ENCODE results near the gene GNAT2.

Gene GNAT2

DNA sequence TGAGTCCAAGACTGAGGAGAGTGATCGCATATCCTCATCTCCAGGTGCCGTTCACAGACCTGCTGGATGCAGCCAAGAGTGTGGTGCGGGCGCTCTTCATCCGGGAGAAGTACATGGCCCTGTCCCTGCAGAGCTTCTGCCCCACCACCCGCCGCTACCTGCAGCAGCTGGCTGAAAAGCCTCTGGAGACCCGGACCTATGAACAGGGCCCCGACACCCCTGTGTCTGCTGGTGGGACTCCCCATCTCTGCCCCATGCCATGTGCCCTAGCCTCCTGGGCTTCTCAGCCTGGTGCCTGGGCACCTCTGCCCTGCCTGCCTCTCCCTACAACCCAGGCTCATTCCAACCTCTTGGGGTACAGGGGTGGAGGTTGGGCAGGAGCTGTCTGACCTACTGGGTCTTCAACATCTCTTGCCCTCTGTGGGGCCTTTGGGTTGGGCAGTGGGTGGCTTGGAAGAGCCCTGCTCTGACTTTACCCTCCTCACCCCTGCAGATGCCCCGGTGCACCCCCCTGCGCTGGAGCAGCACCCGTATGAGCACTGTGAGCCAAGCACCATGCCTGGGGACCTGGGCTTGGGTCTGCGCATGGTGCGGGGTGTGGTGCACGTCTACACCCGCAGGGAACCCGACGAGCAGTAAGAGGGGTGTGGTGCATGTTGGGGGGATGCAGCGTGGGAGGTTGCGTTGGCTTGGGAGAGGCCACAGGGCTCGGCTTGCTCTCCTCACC lies 7.4 kb upstream of the GNAT2 start:
- no peak for DNase-seq

DNA sequence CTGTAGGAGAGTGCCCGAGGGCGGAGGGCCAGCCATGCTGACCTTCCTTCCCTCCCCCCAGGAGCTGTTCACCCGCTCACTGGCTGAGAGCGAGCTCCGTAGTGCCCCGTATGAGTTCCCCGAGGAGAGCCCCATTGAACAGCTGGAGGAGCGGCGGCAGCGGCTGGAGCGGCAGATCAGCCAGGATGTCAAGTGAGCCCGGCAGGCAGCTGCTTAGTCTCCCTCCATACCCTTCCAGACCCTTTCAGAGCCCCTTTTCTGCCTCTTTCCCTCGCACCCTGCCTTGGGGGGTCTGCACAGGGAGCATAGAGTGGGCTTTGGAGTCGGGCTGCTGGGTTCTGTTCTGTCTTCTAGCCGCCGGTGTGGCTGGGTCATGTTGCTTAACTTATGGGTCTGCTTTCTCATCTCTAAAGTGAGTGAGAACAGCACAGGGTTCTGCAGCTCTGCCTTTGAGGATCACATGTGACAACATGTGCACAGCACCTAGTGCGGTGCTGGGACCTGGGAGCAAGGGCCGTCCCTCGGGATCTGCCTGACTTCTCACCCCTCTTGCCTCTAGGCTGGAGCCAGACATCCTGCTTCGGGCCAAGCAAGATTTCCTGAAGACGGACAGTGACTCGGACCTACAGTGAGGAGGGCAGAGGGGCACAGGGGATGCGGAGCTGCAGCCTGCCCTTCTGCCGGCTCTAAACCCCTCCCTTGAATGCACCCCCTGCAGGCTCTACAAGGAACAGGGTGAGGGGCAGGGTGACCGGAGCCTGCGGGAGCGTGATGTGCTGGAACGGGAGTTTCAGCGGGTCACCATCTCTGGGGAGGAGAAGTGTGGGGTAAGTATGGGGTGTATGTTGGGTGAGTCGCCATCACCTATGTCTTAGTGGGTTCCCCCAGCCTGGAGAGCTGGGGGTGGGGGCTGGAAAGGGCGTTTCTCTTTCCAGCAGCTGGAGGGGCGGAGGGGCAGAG lies 6.5 kb upstream of the GNAT2 start:
- no peak for DNase-seq

DNA sequence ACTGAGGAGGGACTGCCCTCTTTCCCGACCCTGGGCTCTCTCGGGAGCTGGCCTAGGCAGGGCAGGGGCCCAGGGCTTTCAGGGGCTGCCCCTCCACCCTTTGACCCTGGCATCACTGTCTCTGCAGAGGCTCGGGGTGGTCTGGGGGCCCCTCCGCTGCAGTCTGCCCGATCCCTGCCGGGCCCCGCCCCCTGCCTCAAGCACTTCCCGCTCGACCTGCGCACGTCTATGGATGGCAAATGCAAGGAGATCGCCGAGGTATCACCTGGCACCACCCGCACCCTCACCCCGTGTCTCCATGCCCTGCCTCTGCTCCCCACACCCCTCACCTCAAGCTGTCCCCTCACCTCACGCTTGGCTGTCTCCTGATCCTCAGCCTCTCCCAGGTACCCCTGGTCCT lies 5.8 kb upstream of the GNAT2 start:
- DNase-seq = no peak

DNA sequence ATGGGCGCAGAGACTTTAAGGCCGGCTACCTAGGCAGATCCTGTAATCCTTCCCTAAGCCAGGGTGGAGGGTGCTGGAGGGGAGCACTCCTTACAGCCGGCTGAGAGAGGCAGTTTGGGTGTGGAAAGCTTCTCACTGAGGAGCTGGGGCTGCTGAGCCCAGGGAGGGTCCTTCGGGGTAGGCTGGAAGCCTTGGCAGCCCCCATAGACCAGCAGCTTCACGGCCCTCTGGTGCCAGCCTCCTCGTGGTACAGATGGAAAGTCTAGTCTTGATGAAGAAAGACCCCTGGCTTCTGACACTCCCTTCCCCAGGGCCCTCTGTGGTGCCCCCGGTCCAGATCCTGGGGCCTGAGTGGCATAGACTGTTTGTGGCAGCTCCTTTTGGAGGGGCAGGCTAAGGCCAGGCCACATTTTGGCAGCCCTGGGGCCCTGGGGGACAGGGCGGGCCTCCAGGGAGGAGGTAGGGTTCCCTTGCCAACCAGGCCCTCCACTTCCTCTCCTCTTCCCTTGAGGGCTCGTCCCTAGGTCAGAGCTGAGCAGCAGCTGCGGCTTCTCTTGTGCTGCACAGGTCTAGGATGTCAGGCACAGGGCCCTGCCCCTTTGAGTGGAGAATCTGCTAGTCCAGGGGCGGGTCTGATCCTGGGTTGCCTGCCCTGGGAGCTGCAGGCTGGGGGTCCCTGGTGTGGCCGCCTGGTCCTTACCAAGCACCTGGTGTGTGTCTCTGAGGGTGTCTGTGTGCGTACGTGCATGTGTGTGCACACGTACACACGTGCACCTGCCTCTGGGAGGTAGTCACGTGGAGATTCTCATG lies 5.0 kb upstream of the GNAT2 start:
- peak; percentile 78 for DNase-seq

DNA sequence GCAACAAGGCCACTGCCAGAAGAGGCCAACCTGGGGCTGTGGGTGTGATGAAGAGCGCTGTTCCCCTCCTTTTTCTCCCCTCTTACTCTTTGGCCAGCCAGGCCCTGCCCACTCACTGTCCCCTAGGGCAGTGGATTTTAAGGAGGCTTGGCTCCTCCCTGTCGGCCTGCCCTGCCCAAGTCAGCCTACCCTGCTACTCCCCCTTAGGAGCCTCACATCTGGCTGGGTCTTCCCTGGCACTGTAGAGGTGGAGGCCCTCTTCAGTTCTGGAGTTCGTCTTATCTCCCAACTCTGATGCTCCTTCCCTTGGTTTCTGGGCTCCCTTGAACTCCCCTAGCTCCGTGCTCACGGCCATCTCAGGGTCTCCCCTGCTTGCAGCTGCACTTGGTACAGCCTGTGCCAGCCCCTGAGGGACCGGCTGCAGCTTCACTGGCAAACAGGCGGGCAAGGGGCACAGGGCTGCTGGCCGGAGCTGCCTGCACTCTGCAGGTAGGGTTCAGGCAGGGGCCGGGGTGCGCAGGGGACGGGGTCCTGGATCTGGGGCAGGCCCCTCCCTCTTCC lies 4.3 kb upstream of the GNAT2 start:
- peak; percentile 86 for DNase-seq

DNA sequence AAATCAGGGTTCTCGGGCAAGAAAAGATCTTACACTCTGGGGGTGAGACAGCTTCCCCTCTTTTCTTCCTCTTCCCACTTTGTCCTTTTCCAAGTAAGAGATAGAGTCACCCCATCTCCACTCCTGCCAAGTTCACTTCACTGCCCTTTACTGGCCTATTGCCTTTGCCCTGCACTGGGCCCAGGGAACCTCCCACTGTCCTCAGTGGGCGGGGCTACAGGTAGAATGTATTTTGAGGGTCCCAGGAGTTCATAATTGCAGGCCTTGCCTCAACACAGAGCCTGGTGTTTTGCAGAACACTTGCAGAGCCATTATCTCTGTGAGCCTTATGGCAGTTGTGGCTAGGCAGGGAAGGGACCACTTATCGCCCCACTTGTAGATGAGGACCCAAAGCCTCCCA lies 3.5 kb upstream of the GNAT2 start:
- DNase-seq = peak; percentile 90

DNA sequence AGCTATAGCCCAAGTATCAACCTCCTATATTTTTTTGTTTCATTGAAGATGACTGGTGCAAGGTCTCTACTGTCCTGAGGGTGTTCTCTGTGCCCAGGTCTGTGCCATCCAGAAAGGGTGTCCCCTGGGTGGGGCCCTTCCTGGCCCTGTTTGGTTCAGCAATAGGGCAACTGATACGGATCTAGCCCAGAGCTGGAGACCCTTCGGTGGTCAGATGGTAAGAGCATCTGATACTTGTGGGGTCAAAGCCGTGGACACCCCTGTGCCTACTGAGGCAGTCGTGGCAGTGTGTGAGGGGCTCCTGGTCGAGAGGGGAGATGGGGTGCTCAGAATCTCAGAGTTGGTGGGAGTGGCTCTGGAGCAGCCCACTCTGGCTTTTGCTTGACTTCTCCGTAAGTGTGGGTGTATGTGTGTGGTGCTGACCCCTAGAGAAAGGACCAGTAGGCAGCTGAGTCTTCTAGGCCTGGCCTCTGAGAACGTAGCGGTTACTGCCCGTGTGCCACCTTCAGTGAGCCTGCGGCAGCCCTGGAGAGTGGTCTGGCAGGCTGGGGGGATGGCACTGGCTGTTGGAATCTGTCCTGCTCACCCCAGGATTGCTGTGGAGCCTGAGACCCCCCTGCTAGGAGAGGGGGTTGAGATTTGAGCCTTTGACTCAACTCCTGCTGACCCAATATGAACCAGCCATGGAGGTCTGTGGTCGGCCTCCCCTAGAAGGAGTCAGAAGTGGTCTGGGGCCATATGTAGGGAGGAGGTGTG lies 2.9 kb upstream of the GNAT2 start:
- DNase-seq = no peak

DNA sequence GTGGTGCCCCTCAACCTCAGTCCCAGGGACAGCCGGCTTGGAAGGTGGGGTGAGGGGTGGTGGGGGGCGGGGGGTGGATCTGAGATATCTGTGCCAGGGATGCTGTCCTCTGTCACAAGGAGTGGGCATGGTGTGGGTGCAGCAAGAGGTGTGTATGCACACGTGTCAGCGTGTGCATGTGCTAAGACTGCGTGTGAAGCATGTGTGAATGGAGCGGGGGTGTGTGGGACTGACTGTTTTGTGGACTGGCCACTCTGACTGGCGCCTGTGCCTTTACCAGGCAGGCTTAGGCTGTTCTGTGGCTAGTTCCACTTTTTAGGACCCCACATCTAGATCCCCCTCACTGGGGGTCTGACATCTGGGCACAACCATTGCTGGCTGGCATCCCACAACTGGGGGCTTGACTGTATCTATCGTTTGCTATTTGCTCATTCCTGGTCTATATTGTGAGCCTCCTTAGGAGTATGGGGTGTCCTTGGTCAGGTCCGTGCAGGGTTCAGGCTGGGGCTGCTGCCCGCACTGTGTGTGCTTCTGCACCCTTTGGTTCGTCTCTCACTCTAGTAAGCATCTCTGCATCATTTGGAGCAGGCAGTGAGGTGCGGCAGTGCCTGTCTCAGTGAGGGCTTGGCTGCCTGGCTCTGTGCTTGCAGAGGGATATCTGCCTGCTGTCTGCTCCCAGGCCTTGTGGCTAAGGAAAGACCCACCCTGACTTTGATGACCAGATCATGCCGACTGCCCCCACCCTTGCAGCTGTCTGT lies 2.1 kb upstream of the GNAT2 start:
- DNase-seq = peak; percentile 62

DNA sequence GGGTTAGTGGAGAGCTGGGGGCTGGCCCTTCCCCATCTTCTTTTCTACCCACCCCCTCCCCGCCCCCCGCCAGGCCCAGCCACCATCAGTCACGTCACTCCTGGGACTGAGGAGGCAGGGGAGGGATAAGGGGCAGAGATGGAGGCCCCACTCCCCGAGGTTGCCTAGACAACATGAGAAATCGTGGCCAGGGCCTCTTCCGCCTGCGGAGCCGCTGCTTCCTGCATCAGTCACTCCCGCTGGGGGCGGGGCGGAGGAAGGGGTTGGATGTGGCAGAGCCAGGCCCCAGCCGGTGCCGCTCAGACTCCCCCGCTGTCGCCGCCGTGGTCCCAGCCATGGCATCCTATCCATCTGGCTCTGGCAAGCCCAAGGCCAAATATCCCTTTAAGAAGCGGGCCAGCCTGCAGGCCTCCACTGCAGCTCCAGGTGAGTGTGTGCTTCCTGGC lies 1.4 kb upstream of the GNAT2 start:
- peak; percentile 98 for DNase-seq

DNA sequence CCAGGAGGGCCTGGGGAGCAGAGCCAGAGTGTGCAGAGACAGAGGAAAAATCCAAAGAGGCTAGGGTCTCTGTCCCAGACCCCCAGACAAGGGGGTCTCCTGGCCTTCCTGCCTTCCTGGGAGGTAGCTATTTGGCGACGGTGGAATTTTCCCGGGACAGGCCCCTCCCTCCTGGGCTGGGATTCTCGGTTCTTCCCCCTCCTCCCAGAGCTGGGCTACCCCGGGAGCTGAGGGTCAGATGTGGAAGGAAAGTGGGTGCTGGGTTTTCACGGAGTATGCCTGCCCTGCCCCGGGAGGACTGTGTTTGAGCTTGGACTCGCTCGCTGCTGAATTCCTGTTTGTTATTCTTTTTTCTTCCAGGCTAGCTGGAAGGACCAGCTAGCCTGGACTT lies 980 bp upstream of the GNAT2 start:
- DNase-seq = no peak

DNA sequence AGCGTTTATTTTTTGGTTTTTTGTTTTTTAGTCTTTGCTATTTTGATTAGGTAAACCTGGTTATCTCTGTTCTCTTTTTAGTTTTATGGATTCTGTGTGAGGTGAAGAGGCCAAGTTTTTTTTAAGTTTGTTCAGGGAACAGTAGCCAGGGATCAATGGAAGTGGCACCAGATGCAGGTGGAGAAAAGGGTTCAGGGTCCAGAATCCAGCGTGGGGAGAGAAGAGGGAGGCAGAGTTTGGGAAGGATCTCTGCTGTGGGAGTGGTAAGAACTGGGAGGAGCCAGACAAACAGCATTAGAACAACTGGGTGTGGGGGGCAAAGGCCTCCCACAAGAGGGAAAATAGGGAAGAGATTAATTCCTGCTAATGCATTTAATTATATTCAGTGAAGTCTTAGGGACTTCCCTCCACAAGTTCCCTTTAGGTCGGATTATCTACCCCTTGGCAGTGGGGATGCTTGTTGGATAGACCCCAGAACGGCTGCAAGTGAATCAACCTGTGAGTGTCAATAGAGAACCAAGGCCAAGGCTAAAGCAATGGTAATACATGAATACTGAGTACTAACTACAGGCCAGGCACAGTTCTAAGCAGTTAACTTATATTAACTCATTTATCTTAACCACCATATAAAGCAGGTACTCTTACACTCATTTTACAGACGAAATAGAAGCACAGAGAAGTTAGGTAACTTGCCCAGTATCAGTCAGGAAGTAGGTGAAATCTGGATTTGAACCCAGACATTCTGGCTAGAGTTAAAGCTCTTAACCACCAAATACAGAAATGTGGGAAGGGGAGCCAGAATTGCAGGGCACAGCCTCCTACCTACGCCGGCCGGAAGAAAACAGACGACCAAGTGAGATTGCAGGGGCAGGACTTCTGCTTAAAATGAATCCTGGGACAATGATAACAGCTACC lies 498 bp downstream of the GNAT2 start:
- DNase-seq = no peak

DNA sequence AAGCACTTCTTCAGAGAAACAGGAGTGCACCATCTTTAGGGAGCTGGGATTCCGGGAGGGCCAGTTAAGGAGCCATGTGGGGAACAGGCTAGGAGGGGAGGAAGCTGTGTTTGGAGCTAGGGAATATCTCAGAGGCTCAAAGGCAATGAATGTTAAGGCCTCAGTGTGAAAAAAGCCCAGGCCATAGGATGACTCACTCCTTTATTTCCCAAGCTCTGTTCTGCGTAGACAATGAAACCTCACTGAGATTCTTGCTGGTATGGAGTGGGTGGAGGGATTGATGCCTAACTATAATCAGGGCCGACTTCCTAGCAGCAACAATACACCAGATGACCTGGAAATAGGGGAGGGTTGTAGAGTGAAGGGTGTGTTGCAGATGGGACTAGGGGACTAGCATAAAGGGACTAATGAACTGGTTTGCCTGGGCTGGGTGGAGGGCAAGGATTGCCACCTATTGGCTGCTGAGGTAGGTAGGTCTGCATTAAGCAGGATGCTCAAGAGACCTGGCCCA lies 2.1 kb downstream of the GNAT2 start:
- DNase-seq = no peak

DNA sequence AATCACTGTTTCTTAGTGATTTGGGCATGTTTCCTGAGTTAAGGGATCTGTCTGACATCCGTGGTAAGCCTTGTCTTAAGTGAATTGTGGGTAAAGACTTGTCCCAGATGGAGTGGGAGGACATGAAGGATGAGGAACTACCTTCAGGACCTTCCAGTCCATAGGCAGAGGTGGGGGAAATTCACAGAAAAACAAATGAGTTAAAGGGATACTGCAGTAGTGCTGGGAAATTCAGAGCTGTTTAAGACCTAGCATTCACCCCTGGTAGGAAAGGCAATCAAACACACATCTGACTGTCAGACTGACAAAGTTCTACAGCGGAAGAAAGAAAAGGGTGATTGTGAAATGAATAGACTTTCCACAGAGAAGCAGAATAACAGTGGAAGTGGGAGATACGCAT lies 3.0 kb downstream of the GNAT2 start:
- no peak for DNase-seq

DNA sequence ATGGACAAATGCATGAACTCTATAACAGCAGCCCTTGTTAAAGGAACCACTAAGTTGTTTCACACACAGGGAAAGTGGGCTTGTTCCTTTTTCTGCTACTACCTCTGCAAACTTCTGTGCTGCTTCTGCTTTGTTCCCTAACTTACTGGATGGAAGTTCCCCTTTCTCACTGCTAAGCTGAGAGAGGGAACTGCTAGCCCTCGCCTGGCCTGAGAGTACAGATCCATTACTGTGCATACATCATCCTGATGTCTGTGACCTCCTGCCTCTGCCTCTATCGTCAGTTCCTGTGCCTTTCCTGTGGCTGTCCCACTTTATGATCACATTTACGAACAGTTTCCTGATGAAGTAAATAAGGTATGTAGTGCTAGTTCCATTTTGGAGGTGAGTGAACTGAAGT lies 3.5 kb downstream of the GNAT2 start:
- peak; percentile 86 for DNase-seq

DNA sequence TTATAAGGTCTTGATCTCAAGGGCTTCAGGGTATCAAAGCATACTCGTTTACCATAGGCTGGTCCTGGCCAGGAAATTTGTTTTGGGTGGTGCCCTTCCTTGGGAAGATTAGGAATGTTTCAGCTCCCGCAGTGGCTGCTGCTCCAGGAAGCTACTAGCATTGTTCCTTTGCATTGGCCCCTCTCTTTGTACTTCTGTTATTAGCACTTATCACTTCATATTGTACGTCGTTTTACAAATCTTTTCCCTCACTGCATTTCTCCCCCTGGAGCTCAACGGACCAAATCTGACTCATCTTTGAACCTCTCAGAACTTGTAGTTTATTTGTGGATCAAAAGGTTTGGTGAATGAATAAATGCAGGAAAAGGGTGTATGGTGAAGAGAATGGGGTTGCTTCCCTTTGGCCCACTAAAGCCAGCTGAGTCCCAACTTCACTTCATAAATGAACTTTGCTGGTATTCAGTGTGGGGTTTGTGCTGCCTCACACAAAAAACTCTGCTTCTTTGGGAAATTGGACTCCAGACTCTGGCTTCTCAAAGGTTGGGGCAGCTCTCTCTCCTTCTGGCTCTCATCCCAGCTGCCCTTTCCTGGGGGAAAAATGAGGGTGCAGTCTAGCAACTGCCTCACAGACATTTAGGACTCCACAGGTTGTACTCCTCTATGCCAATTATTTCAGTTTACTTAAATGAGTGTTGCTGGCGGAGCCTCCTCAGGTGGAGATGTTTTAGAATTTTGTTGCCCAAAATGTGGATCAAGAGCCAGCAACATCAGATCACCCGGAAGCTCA lies 5.9 kb downstream of the GNAT2 start:
- no peak for DNase-seq

DNA sequence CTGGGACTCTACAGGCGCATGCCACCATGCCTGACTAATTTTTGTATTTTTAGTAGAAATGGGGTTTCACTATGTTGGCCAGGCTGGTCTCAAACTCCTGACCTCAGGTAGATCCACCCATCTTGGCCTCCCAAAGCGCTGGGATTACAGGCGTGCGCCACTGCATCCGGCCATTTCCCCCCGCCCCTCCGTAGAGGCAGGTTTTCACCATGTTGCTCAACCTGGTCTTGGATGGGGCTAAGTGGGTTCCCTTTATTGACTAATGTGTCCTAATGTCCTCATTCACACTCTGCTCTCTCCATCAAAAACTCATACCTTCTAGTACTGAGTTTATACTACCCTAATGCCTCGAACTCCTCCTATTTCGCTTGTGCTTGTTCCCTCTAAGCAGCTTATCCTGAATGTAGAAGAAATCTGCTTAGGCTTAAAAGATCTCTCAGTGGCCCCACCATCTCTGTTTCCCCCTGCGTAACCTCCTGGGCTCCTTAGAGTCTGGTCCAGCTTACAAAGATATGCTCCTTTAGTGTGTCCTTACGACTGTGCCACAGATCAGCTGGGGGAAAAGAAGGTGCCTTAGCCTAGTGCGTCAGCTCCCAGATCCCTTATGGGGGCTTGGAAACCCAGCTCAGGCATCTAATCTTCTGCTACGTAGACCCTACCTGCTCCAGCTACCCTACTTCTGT lies 8.0 kb downstream of the GNAT2 start:
- DNase-seq = no peak

DNA sequence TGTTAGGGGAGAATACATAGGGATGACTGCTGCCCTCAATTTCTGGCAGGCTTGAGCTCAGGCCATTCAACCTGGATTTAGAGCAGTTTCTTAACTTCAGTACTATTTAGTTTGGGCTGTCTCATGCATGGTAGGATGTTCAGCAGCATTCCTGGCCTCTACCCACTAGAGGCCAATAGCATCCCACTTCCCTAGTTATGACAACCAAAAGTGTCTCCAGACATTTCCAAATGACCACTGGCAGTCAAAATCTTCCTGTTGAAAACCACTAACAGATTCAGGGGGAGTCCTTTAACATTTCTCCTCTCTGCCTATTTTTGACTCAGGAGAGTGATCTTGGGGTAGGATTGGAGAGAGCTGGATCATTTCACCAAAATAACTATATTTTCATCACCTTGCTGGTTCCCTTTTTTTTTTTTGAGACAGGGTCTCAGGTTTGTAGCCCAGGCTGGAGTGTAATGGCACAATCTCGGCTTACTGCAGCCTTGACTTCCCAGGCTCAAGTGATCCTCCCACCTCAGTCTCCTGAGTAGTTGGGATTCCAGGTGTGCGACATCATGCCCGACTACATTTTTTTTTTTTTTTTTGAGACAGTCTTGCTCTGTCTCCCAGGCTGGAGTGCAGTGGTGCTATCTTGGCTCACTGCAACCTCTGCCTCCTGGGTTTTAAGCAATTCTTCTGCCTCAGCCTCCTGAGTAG lies 8.7 kb downstream of the GNAT2 start:
- no peak for DNase-seq

DNA sequence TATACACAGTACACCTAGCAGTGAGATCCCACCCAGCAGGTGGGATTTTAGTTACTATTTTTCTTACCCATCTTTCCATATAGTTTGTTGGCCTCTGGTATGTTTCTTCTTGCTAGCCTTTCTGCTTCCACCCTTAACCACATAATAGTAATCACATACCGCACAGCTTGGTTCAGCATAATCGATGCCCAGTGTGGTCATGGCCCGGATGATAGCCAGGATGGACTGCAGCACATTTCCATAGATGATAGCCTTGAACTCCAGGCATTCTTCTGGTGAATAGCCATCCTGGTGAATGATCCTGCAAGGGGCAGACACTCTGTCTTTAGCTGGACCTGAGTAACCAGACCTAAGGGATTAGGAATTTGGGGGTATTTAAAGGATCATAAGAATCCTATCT lies 9.5 kb downstream of the GNAT2 start:
- DNase-seq = no peak

Data from hematopoietic multipotent progenitor cell treated with erythropoietin and hydrocortisone succinate and interleukin-3 and kit ligand, for 4 days (in vitro differentiated cells).